ENCODE measurements around the gene TBL1X.

The TBL1X gene

GRCh38 chrX:9593756-9594155, 128.9 kb downstream of the TBL1X start:
- no peak for DNase-seq

DNA sequence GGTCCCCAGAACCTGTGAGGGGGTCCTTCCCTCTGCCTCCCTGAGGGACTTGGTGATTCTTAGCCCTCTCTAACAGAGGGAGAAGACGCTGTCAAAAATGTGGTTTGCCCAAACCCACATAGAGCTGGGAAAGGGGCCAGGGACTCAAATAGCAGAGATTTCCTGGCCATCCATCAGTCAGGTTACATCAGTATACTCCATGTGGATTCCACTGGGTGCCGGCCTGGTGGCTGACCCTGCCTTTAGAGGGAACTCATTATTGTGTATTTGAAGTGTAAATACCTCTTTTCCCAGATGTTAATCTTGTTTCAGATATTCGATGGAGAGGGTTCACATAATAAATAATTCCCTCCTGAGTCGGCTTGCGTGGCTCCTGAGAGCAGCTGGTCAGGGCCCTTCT, 130.3 kb downstream of the TBL1X start:
- DNase-seq, result no peak

DNA sequence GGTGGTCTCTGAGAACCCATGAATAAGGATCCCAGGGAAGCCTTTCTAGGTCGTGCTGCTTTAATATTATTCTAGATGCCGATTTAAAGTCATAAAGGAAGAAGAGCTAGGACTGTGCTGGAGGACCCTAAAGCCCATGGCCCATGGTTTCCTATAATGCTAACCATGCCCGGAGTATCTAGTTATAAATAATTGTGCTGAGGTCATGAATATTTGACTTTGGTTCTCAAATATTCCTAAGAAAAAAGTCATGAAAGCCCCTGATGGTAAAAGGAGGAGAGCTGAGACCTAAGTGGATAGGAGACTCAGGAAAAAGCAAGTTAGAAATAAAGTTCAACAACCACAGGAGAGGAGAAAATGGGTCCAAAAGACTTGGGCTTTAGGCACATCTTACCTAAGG, 132.0 kb downstream of the TBL1X start:
- no peak for DNase-seq

DNA sequence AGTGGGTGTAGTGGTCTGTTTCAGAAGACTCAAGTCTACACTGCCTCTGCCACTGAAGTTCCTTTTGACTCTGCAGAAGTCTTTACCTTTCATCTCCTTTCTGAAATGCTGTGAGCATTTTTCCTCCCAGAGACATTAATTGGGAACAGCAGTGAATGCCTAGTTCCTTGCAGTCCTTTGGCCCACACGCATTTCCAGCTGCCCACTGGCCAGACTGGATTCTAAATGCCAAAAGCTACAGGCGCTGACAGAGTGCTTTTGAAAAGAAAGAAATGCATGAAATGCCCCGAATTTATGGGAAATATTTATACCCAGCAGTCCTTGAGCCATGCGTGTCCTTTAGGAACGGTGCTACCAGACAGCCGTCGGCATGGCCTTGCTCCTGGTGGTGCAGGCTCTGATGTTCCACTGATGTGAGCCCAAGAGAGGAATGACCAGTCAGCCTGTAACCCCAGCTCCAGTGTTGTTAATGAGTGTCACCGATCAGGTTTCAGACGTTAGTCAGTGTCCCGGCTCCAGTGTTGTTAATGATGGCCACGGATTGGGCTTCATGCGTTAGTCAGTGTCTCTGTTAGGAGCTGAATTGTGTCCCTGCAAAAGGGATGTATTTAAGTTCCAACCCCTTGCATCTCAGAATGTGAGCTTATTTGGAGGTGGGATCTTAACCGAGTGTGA, 132.6 kb downstream of the TBL1X start:
- DNase-seq, result no peak

DNA sequence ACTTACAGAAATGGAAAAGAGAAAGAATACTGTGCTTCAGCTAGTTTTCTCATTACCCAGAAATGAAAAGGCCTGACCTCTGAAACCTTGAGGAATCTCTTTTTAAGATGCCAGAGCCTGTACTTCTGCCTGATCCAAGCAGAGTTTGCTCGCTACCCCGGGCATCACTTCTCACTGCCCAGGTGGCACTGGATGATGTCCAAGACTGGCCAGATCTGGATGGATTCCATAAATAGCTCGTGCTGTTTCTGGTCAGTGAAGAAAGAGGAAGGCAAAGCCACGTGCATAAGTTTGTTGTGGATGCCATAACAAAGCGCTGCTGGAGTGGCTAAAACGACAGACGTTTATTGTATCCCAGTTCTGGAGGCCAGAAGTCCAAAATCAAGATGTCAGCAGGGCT, 133.5 kb downstream of the TBL1X start:
- DNase-seq, result no peak

GRCh38 chrX:9604111-9604907, 139.5 kb downstream of the TBL1X start:
- peak; percentile 63 for DNase-seq

GRCh38 chrX:9604908-9605306, 140.0 kb downstream of the TBL1X start:
- no peak for DNase-seq

DNA sequence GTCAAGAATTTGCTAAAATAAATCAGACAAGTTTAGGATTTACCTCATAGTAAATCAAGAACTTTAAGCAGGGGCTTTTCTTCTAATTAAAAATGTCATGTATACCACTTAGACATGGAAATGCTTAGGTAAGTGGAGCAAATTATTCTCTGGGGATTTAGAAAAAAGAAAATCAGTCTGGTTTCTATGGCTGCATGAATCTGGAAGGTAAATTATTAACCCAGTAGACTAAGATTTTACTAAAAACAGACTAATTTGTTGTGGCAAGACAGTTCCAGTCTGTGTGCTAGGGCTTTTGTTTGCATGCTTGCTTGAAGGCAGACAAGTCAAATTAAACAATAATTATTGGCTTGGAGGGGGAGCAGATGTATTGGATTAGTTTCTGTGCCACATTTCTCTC, 140.6 kb downstream of the TBL1X start:
- DNase-seq, result peak; percentile 3

GRCh38 chrX:9606971-9607370, 142.1 kb downstream of the TBL1X start:
- no peak for DNase-seq

- DNase-seq, result no peak
Observed at GRCh38 chrX:9609499-9609898, 144.6 kb downstream of the TBL1X start.

DNA sequence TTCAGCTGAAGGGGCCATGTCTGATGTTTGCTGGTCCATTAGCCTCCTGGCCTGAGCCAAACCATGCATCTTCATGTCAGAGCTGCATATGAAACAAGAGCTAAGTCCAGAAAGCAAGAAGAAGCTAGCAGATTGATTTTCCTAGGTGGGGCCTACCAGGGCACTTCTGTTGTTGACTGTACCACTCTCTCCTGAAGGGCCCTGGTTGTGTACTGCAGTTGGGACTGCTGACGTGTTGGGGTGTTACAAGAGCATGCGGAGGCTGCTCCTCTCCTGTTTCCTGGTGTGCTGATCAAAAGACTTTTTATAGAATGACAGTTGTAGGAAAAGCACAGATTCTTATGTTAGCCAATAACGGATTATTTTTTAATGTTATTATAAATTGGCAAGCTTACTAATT, 145.1 kb downstream of the TBL1X start:
- no peak for DNase-seq

DNA sequence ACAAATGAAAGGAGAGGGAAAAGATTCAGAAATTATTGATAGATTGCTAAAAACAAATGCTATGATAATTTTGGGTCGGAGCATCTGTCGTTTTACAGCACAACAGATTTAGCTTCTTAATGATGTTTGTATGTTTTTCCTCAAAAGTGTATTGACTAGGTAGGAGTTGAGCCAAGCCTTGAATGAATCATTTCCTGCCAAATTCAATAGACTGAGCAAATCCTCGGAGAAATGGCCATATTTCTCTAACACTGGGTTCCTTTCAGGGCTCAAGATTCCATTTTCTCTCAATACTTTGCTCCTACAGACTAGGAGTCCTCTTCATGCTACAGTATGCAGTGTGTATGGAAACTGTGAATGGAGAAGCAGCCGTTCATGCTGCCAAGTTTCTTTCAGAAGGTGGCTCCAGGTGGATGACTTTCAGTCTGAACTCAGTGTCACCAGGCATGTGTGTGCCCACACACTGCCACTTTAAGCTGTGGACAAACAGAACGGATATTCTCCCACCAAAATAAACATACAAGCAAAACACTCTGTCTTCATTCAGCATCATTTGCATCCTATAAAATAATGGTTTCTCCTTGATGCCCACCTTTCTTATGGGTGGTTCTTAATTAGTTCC, 146.0 kb downstream of the TBL1X start:
- DNase-seq, result no peak

DNA sequence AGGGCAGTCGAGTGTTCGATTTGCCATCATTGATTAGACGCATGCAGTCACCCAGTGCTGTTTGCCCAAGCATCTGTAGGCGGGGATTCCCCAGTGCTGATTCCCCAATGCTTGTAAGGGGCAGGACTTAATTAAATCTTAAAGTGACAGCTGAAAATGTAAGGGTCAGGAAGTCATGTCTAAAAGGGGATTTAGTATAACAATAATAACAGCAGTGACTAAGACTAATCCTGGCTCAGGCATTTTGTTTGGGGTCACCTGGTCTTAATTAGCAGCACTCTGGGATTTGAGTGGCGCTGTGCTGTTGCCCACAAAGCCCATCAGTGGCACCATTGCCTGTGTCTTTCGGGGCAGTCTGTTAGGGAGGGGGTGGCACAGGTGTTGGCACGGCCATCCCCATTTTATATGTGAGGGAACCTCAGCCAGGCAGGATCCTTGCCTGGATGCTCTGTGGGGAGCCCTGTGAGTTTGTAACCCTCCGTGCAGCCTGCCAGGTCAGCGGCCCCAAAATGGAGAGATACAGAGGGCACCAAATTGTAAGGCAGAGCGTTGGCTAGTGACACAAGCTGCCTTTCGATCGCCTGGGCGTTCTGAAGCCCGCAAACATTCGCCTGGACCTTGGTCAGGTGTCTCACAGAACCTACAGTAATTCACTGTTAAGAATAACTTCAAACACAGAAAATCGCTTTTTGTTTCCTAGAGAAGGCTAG, 146.7 kb downstream of the TBL1X start:
- DNase-seq, result no peak

DNA sequence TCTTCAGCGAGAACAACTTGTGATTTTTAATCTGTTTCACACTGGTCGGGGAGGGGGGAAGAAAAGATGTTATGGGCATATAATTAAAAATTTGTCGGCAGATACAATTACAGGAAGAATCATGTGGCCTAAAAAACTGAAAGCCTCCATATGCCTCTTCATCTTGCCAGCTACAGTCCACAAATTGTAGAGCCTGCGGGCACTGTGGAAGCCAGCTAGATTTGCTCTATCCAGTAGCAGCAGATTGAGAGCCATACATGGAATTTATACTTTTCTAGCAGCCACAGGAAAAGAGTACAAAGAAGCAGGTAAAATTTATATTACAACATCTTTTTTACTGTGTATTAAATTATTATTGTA, 147.3 kb downstream of the TBL1X start:
- DNase-seq, result no peak

DNA sequence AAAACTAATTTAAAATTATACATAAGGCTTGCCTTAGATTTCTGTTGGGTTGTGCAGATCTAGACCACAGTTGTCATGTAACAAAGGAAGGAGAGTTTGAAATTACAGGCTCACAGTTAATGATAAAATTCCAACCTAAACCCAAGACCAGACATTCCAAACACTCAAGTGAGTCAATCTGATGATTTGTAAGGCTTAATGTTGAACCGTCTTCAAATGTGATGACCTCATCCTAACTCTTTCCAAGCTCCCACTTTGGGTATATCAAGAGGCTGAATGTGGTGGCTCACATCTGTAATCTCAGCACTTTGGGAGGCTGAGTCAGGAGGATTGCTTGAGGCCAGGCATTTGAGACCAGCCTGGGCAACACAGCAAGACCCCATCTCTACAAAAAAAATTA, 149.2 kb downstream of the TBL1X start:
- DNase-seq, result peak; percentile 44

DNA sequence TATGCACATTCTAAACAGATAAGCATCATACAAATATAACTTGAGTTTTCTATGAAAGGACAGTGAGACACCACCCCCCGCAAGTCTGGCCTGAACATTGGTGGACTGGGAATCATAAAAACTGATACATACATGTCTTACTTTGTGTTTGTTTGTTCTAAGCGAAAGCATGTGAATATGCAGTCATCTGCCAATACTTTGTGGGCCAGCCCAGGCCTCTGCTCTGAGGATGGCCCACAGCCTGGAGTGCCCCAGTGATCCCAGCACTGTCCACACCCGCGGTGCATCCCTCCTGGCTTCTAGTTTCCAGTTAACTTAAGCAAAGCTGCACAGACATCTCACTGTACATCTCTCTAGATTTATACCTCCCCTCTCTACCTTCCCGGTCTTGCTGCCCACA, 154.3 kb downstream of the TBL1X start:
- no peak for DNase-seq

- DNase-seq, result no peak
Observed at GRCh38 chrX:9619581-9619980, 154.7 kb downstream of the TBL1X start.

DNA sequence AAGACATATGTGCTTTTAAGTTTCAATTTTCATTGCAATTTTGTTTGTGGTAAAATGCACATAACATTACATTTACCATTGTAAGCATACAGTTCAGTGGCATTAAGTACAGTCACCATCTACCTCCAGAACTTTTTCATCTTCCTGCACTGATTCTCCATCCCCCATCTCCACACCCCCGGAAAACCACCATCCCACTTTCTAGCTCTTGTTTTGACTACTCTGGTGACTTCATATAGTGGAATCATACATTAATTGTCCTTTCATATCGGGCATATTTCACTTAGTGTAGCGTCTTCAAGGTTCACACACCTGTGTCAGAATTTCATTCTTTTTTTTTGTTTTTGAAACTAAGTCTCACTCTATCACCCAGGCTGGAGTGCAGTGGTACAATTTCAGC, 157.3 kb downstream of the TBL1X start:
- DNase-seq, result no peak

DNA sequence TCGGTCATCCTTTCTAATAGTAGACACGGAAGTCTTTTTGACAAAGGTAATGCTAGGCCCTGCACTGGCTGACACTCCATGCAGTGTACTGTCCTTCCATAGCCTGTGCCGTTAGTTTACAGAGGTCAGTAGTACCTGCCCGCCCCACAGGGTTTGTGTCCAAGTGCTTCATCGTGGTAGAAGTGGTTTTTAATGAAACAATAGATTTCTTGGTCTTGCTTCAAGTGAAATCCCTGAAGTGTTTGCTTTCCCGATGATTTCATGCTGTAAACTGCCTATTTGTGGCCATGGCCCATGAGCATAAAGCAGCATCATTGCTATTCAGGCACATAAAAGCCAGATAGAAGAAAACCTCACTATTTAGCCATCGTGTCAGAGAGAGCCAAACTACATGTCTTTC, 161.5 kb downstream of the TBL1X start:
- no peak for DNase-seq

DNA sequence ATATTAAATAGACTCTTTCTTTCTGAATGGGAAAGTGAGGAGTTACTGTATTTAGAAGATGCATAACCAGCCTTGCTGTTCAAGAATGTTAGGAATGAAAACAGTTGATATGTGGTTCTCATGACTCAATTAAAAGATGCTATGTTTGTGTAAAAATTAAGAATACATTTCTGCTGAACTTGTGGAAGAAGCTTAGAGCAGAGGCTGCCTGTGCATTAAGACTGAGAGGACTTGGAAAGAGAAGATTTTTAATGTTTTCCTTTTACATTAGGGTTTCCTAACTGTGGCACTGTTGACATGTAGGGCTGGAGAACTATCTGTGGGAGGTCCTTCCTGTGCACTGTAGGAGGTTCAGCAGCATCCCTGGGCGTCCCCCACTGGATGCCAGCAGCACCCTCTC, 163.1 kb downstream of the TBL1X start:
- peak; percentile 10 for DNase-seq

- DNase-seq, result no peak
Observed at GRCh38 chrX:9628779-9629493, 164.1 kb downstream of the TBL1X start.

DNA sequence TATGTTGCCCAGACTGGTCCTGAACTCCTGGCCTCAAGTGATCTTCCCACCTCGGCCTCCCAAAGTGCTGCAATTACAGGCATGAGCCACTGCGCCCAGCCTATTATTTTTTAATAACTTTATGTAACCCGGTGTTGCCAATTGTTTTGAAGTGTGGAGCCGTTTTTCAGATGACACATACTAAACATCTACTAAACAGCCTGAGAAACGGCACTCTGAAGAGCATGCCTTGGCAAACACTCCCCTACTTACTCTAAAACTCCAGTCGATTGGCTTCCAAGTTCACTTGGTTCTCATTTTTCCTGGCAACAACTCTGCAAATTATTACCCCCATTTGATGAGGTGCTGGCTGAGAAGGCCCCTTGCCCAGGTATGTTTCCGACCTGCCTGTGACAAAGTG, 169.7 kb downstream of the TBL1X start:
- DNase-seq, result no peak

DNA sequence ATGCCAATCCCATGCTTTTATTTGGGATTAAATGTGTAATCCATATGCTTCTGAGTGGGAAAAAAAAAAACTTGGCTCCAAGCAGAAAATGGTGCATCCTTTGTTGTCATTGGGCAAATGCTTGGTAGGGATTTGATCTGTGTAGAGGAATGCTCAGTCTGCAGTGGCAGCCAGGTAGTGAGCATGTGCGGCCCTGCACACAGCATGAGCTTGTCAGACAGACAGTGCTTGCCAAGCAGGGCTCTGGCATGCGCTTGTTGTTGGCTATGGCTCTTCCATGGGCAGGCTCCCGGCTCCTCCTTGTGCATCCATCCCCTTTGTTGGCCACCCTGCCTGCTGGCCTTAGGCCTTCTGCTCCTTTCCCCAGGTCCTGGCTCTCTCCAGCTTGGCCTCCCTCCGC, 170.5 kb downstream of the TBL1X start:
- no peak for DNase-seq
